PC-9 (cell line): ENCODE results near the gene GLTPD2. TPM values are rescaled to one million over a fixed set of nuclear protein-coding genes. Genes with fewer than 3 reads are reported as not detected.

Source experiments
- BruUV-seq: library from RNA; stranded (reverse); fragments of 400-500 nt; replicated peaks from 2 replicates; lab custom pipeline; 2021; lab: Mats Ljungman, UMichigan
- CTCF ChIA-PET: fragments of 300-600 bp; sonication (Branson Sonifier 250); formaldehyde crosslinking; loops from one replicate; lab custom pipeline; 2022; ENCODE audit warnings: antibody characterized with exemption; lab: Charles Lee
- POLR2A ChIA-PET: fragments of 300-600 bp; sonication (Branson Sonifier 250); formaldehyde crosslinking; loops from one replicate; lab custom pipeline; 2022; ENCODE audit warnings: antibody characterized with exemption; ENCODE audit not compliant: unreplicated experiment; lab: Charles Lee
- DNase-seq, 2 experiments: peaks; one replicate each; pipeline versions ENCODE4 v3.0.0 to v3.0.0-alpha.2; 2015 to 2022; ENCODE audit warnings: mixed read lengths in 1 of 2
- H2AFZ ChIP-seq: fragments of 200-600 bp; sonication (generic); 2 replicates; pipeline ENCODE4 v1.8.1; 2017; ENCODE audit warnings: antibody characterized with exemption
- H3F3A ChIP-seq: fragments of 200-600 bp; sonication (generic); 2 replicates; pipeline ENCODE4 v1.8.1; 2017; ENCODE audit warnings: antibody characterized with exemption, mild to moderate bottlenecking, low read depth; ENCODE audit not compliant: insufficient read depth
- H3K27ac ChIP-seq: fragments of 200-600 bp; sonication (generic); 2 replicates; pipeline ENCODE4 v1.6.1; 2016; ENCODE audit warnings: mixed run types
- H3K27me3 ChIP-seq: fragments of 200-600 bp; sonication (generic); 2 replicates; pipeline ENCODE4 v1.6.1; 2016; ENCODE audit warnings: low read depth, mixed run types; ENCODE audit not compliant: insufficient read depth
- H3K36me3 ChIP-seq: fragments of 200-600 bp; sonication (generic); 2 replicates; pipeline ENCODE4 v1.6.1; 2016; ENCODE audit warnings: low read depth, mixed run types
- H3K4me1 ChIP-seq: fragments of 200-600 bp; sonication (generic); replicated peaks from 2 replicates; pipeline ENCODE4 v1.6.1; 2016; ENCODE audit warnings: mixed run types; ENCODE audit not compliant: insufficient read depth
- H3K4me2 ChIP-seq: fragments of 200-600 bp; sonication (generic); 2 replicates; pipeline ENCODE4 v1.6.1; 2017; ENCODE audit warnings: mixed run types
- H3K4me3 ChIP-seq: fragments of 200-600 bp; sonication (generic); 2 replicates; pipeline ENCODE4 v1.6.1; 2016; ENCODE audit warnings: mixed run types
- H3K79me2 ChIP-seq: fragments of 200-600 bp; sonication (generic); 2 replicates; pipeline ENCODE4 v1.6.1; 2017; ENCODE audit warnings: low read depth, mixed run types
- H3K9me2 ChIP-seq: fragments of 200-600 bp; sonication (generic); 2 replicates; pipeline ENCODE4 v1.8.1; 2017; ENCODE audit warnings: mild to moderate bottlenecking; ENCODE audit not compliant: insufficient read depth
- H3K9me3 ChIP-seq: fragments of 200-600 bp; sonication (generic); 2 replicates; pipeline ENCODE4 v1.8.1; 2016; ENCODE audit warnings: low read depth; ENCODE audit not compliant: insufficient read depth
- H4K20me1 ChIP-seq: fragments of 200-600 bp; sonication (generic); 2 replicates; pipeline ENCODE4 v1.8.1; 2017; ENCODE audit not compliant: insufficient read depth
- CTCF ChIP-seq: fragments of 200-600 bp; sonication (generic); conservative IDR thresholded peaks from 2 replicates; pipeline ENCODE4 v1.6.1; 2017; ENCODE audit warnings: mixed run types, antibody characterized with exemption, mild to moderate bottlenecking, moderate library complexity
- EZH2 ChIP-seq: fragments of 200-600 bp; sonication (generic); IDR thresholded peaks from 2 replicates; pipeline ENCODE4 v1.8.0; 2017; ENCODE audit warnings: antibody characterized with exemption, low read depth
- intact Hi-C: fragments of 100-400 bp; cut with micrococcal nuclease; formaldehyde crosslinking; loops from one replicate; pipeline ENCODE4 v1.10.0; 2022; ENCODE audit not compliant: unreplicated experiment
- total RNA-seq: library from RNA; stranded (reverse); gene quantifications from 2 replicates; pipeline ENCODE4 v1.2.3, GENCODE V29; 2021

GLTPD2 gene
- total RNA-seq, 1 experiment from 2014 or later = not detected

- POLR2A ChIA-PET = interaction anchor here (0.6 to 1.0 kb wide), 3 partner anchors 27 to 151 kb away, joined by 3 to 6 read pairs (median 4); partner anchors contain the start of genes PLD2 and PSMB6
- H3K4me2 ChIP-seq = peak within 1 kb of the TSS; percentile 85
- peaks cover 50% of the 10 kb centered on the region for H3K79me2 ChIP-seq
- no peaks in the 10 kb centered on the region for H3K27me3 ChIP-seq
- H3K4me3 ChIP-seq = peak within 1 kb of the TSS; percentile 66
- peaks cover 22% of the 10 kb centered on the region; the same call in 1 of the 2 replicates for H4K20me1 ChIP-seq
- peak; percentile 77 to 95 for DNase-seq
- H3K27ac ChIP-seq = peak within 1 kb of the TSS; percentile 91
- CTCF ChIA-PET = interaction anchor here (0.9 kb wide), 1 partner anchor 25 kb away, joined by 5 read pairs; no protein-coding TSS in a partner anchor
- BruUV-seq = no TSS peak
- H3K36me3 ChIP-seq = 0 out of 2 replicates have a peak, but pooled peaks cover 14% of the 10 kb centered on the region
- no peak for TF ChIP-seq EZH2
- no peak for TF ChIP-seq CTCF
- peaks cover 6% of the 10 kb centered on the region; the same call in 1 of the 2 replicates for H3F3A ChIP-seq
- intact Hi-C loops = loop anchor here (10.0 kb wide), 1 partner anchor 111 kb away; the partner anchor contains the start of genes PFN1, RNF167 and SLC25A11
- H3K4me1 ChIP-seq = peaks cover 18% of the 10 kb centered on the region
- peak within 1 kb of the TSS; percentile 100 for H2AFZ ChIP-seq
- H3K9me2 ChIP-seq = no peaks in the 10 kb centered on the region
- H3K9me3 ChIP-seq = no peaks in the 10 kb centered on the region
Measured at GRCh38 chr17:4833178-4833940, 44.6 kb downstream of the GLTPD2 start, which contains the start of gene MINK1. Gene MINK1, plus strand, starts transcription at chr17:4833340. Its CDS starts 244 bp downstream, at chr17:4833584.

GRCh38 chr17:4833941-4834680 is 45.3 kb downstream of the GLTPD2 start:
- Histone ChIP-seq H3K4me1 (peaks cover 18% of the 10 kb centered on the region), H2AFZ (peak overlapping the region; percentile 86; the same call in 1 of the 2 replicates), H3K79me2 (peaks cover 55% of the 10 kb centered on the region), H3F3A (peaks cover 3% of the 10 kb centered on the region; the same call in 1 of the 2 replicates), H3K4me3 (peak overlapping the region; percentile 66), H3K9me2 (no peaks in the 10 kb centered on the region), H3K4me2 (peak overlapping the region; percentile 85), H4K20me1 (peaks cover 22% of the 10 kb centered on the region; the same call in 1 of the 2 replicates), H3K9me3 (no peaks in the 10 kb centered on the region), H3K36me3 (0 out of 2 replicates have a peak, but pooled peaks cover 17% of the 10 kb centered on the region), H3K27me3 (no peaks in the 10 kb centered on the region), H3K27ac (peak overlapping the region; percentile 91)
- intact Hi-C loops = loop anchor here (1.0 to 10.0 kb wide), 3 partner anchors 15 to 111 kb away; partner anchors contain the start of genes PFN1, RNF167 and SLC25A11
- BruUV-seq = TSS peak; percentile 39
- ChIA-PET POLR2A (interaction anchor here (0.7 kb wide), 1 partner anchor 27 kb away, joined by 3 read pairs; the partner anchor contains the start of gene PLD2), CTCF (interaction anchor here (0.9 kb wide), 1 partner anchor 24 kb away, joined by 5 read pairs; no protein-coding TSS in a partner anchor)
- peak in 1 of 2 experiments; percentile 27 for DNase-seq
- no peak for TF ChIP-seq EZH2
- TF ChIP-seq CTCF = no peak

- TF ChIP-seq CTCF (no peak), EZH2 (no peak)
- Histone ChIP-seq H3K4me3 (peak overlapping the region; percentile 66), H3F3A (peaks cover 3% of the 10 kb centered on the region; the same call in 1 of the 2 replicates), H3K4me2 (peak overlapping the region; percentile 85), H3K27me3 (no peaks in the 10 kb centered on the region), H3K9me3 (no peaks in the 10 kb centered on the region), H2AFZ (no peak overlapping the region), H3K4me1 (peaks cover 22% of the 10 kb centered on the region), H3K36me3 (0 out of 2 replicates have a peak, but pooled peaks cover 17% of the 10 kb centered on the region), H3K9me2 (no peaks in the 10 kb centered on the region), H3K27ac (peak overlapping the region; percentile 91), H4K20me1 (peaks cover 22% of the 10 kb centered on the region; the same call in 1 of the 2 replicates), H3K79me2 (peaks cover 60% of the 10 kb centered on the region)
- CTCF ChIA-PET = no interaction called here
- intact Hi-C loops = loop anchor here (1.0 to 10.0 kb wide), 3 partner anchors 15 to 110 kb away; partner anchors contain the start of genes PFN1, RNF167 and SLC25A11
- no TSS peak for BruUV-seq
- no peak for DNase-seq
- POLR2A ChIA-PET = no interaction called here
Measured at GRCh38 chr17:4834681-4835020, 45.9 kb downstream of the GLTPD2 start.
